B cell (primary cell): ENCODE measurements around the gene PNLIPRP2. TPM values are rescaled to one million over a fixed set of nuclear protein-coding genes. Genes with fewer than 3 reads are reported as not detected.

Experiments
- ATAC-seq: fragments of 200-7000 bp; cut with Tn5 transposase; one replicate; pipeline ENCODE4 v1.10.0; 2021; ENCODE audit warnings: low read depth, mild to moderate bottlenecking, moderate number of reproducible peaks, moderate library complexity
- CTCF ChIA-PET: fragments of 350-600 bp; sonication (Branson Sonifier 250); formaldehyde crosslinking; loops from one replicate; lab custom pipeline; 2021; ENCODE audit warnings: antibody characterized with exemption, inconsistent platforms; lab: Charles Lee
- POLR2A ChIA-PET: fragments of 350-600 bp; sonication (Branson Sonifier 250); formaldehyde crosslinking; loops from one replicate; lab custom pipeline; 2021; ENCODE audit warnings: antibody characterized with exemption; lab: Charles Lee
- DNase-seq: peaks from one replicate; pipeline ENCODE4 v3.0.0; 2013
- H2AFZ ChIP-seq: 2 replicates; pipeline ENCODE4 v1.6.1; 2012; ENCODE audit warnings: mild to moderate bottlenecking, low read depth, low read length; ENCODE audit not compliant: insufficient read depth, poor library complexity, severe bottlenecking
- H3K27ac ChIP-seq, 2 donors: 1 replicate in 1 of 2; 2 replicates in 1 of 2; pipeline ENCODE4 v1.5.1; 2012 to 2013; ENCODE audit warnings: low read length in 2 of 2, mild to moderate bottlenecking in 2 of 2, moderate library complexity in 1 of 2
- H3K27me3 ChIP-seq, 4 experiments: fragments of 200-600 bp in 1 of 4; sonication (generic) in 1 of 4; replicated peaks in 1 of 4; 1 replicate in 2 of 4; 2 replicates in 2 of 4; pipeline versions ENCODE4 v1.6.1 to v1.7.0; 2013 to 2016; ENCODE audit warnings: low read length in 3 of 4, mild to moderate bottlenecking in 2 of 4, mixed read lengths in 1 of 4, moderate library complexity in 1 of 4; ENCODE audit not compliant: insufficient read depth in 4 of 4, control insufficient read depth in 3 of 4; ENCODE audit errors: control extremely low read depth in 1 of 4
- H3K36me3 ChIP-seq, 2 experiments: replicated peaks in 1 of 2; 1 replicate in 1 of 2; 2 replicates in 1 of 2; pipeline versions ENCODE4 v1.6.1 to v1.7.1; 2013; ENCODE audit warnings: low read length in 1 of 2; ENCODE audit not compliant: insufficient read depth in 2 of 2, control insufficient read depth in 1 of 2; ENCODE audit errors: control extremely low read depth in 1 of 2, extremely low read depth in 1 of 2
- H3K4me1 ChIP-seq, 2 donors: fragments of 200-600 bp in 1 of 2; sonication (generic) in 1 of 2; 1 replicate in 1 of 2; 2 replicates in 1 of 2; pipeline versions ENCODE4 v1.5.1 to v1.6.1; 2013 to 2017; ENCODE audit warnings: low read length in 2 of 2; ENCODE audit not compliant: control insufficient read depth in 2 of 2, insufficient read depth in 2 of 2
- H3K4me2 ChIP-seq: replicated peaks from 2 replicates; pipeline ENCODE3; 2012; ENCODE audit warnings: mild to moderate bottlenecking, low read depth, low read length; ENCODE audit not compliant: poor library complexity, severe bottlenecking
- H3K4me3 ChIP-seq, 5 experiments: fragments of 200-600 bp in 1 of 5; sonication (generic) in 1 of 5; 1 replicate in 3 of 5; 2 replicates in 2 of 5; pipeline versions ENCODE4 v1.5.1 to v1.7.0; 2011 to 2016; ENCODE audit warnings: low read length in 4 of 5, mild to moderate bottlenecking in 4 of 5, low read depth in 2 of 5, control low read depth in 1 of 5, moderate library complexity in 1 of 5; ENCODE audit not compliant: insufficient read depth in 1 of 5; ENCODE audit errors: control extremely low read depth in 1 of 5, extremely low read depth in 1 of 5
- H3K79me2 ChIP-seq: fragments of 200-600 bp; sonication (generic); one replicate; pipeline ENCODE4 v1.6.0; 2016; ENCODE audit warnings: low read length; ENCODE audit not compliant: control insufficient read depth, insufficient read depth
- H3K9ac ChIP-seq: fragments of 200-600 bp; sonication (generic); 2 replicates; pipeline ENCODE4 v1.6.1; 2017; ENCODE audit warnings: mild to moderate bottlenecking, low read length, moderate library complexity
- H3K9me3 ChIP-seq, 3 donors: one replicate each; pipeline versions ENCODE4 v1.6.1 to v1.7.1; 2013; ENCODE audit warnings: low read length in 2 of 3; ENCODE audit not compliant: control insufficient read depth in 2 of 3, insufficient read depth in 1 of 3; ENCODE audit errors: control extremely low read depth in 1 of 3
- H4K20me1 ChIP-seq: 2 replicates; pipeline ENCODE4 v1.6.0; 2012; ENCODE audit warnings: mild to moderate bottlenecking, low read length; ENCODE audit not compliant: insufficient read depth, control insufficient read depth, poor library complexity, severe bottlenecking
- H3K27ac Mint-ChIP-seq: one replicate; pipeline ENCODE4 v1.8.0; 2021; ENCODE audit warnings: mixed read lengths
- H3K27me3 Mint-ChIP-seq: one replicate; pipeline ENCODE4 v1.8.0; 2021; ENCODE audit warnings: mixed read lengths
- H3K4me1 Mint-ChIP-seq: one replicate; pipeline ENCODE4 v1.8.0; 2021; ENCODE audit warnings: mixed read lengths
- H3K4me3 Mint-ChIP-seq: one replicate; pipeline ENCODE4 v1.8.0; 2021; ENCODE audit warnings: mixed read lengths
- H3K9me3 Mint-ChIP-seq: one replicate; pipeline ENCODE4 v1.8.0; 2022; ENCODE audit warnings: mixed read lengths; ENCODE audit not compliant: insufficient read depth
- CTCF ChIP-seq: fragments of 200-600 bp; IDR thresholded peaks from one replicate; pipeline ENCODE4 v1.8.0; 2022; ENCODE audit warnings: antibody characterized with exemption, mild to moderate bottlenecking
- EZH2 ChIP-seq: IDR thresholded peaks from 2 replicates; pipeline ENCODE4 v1.6.1; 2012; ENCODE audit warnings: borderline replicate concordance, low read depth, mild to moderate bottlenecking, moderate library complexity, low read length; ENCODE audit not compliant: insufficient read depth, poor library complexity, severe bottlenecking
- WGBS: methylation state at CpG from one replicate; pipeline ENCODE4 v1.1.5; 2013; ENCODE audit warnings: missing lambda C conversion rate; ENCODE audit not compliant: insufficient coverage; 5-methylcytosine and 5-hydroxymethylcytosine counted together
- intact Hi-C: fragments of 100-400 bp; cut with micrococcal nuclease; formaldehyde crosslinking; loops from one replicate; pipeline ENCODE4 v1.10.0; 2022
- polyA minus RNA-seq: library from RNA; depleted of rRNA, polyadenylated mRNA; stranded (reverse); fragments of >200 nt; gene quantifications from 2 replicates; pipeline ENCODE4 v1.2.3, GENCODE V29; 2012
- polyA plus RNA-seq: library from polyadenylated mRNA; depleted of rRNA; stranded (reverse); fragments of >200 nt; gene quantifications from 2 replicates; pipeline ENCODE4 v1.2.3, GENCODE V29; 2012
- total RNA-seq, 2 donors: library from RNA; stranded (reverse); fragments of 120-200 nt in 1 of 2; gene quantifications; 1 replicate in 1 of 2; 2 replicates in 1 of 2; pipeline versions ENCODE4 v1.2.3 to v1.2.4, GENCODE V29; 2013 to 2022

PNLIPRP2 gene
- total RNA-seq (not detected in 2 replicates), polyA plus RNA-seq (not detected in 2 replicates), polyA minus RNA-seq (not detected in 2 replicates)
- total RNA-seq (2013), result not detected

GRCh38 chr10:116620423-116621400, at the start of gene PNLIPRP2:
TSS of gene PNLIPRP2 (plus strand) at chr10:116620953.
- Mint-ChIP-seq H3K4me3 (no peak within 1 kb of the TSS), H3K27me3 (peaks cover 1% of the 10 kb centered on the region), H3K9me3 (no peaks in the 10 kb centered on the region), H3K27ac (no peak within 1 kb of the TSS), H3K4me1 (no peaks in the 10 kb centered on the region)
- H3K27ac ChIP-seq, result no peak within 1 kb of the TSS
- H4K20me1 ChIP-seq, result no peaks in the 10 kb centered on the region
- H3K4me2 ChIP-seq, result no peak within 1 kb of the TSS
- ATAC-seq (no peak), DNase-seq (no peak)
- no peaks in the 10 kb centered on the region for H3K36me3 ChIP-seq
- H3K9me3 ChIP-seq, result peaks cover 0 to 4% (median 0%) of the 10 kb centered on the region in 3 donors
- H3K4me1 ChIP-seq, result no peaks in the 10 kb centered on the region
- CTCF ChIA-PET, result no interaction called here
- H3K27me3 ChIP-seq, result peaks cover 0 to 1% (median 0%) of the 10 kb centered on the region in 4 experiments
- POLR2A ChIA-PET, result no interaction called here
- H2AFZ ChIP-seq, result no peak within 1 kb of the TSS
- TF ChIP-seq CTCF (no peak), EZH2 (no peak)
- no peaks in the 10 kb centered on the region for H3K79me2 ChIP-seq
- H3K9ac ChIP-seq, result no peak within 1 kb of the TSS
- intact Hi-C loops, result no loop called here
- 89% methylated on average over 12 of the region's 20 CpGs for WGBS
- H3K4me3 ChIP-seq, result no peak within 1 kb of the TSS

- ATAC-seq (no peak), DNase-seq (no peak)
- peaks cover 0 to 1% (median 0%) of the 10 kb centered on the region in 3 donors for H3K9me3 ChIP-seq
- WGBS, result no CpG with 5 or more reads among the region's 3 CpGs
- no peaks in the 10 kb centered on the region for H3K27me3 ChIP-seq
- no peak overlapping the region for H3K27ac ChIP-seq
- Mint-ChIP-seq H3K4me1 (no peaks in the 10 kb centered on the region), H3K4me3 (no peak overlapping the region), H3K27me3 (no peaks in the 10 kb centered on the region), H3K27ac (no peak overlapping the region), H3K9me3 (peaks cover 4% of the 10 kb centered on the region)
- H4K20me1 ChIP-seq, result no peaks in the 10 kb centered on the region
- no peak overlapping the region for H3K4me2 ChIP-seq
- H2AFZ ChIP-seq, result no peak overlapping the region
- no peaks in the 10 kb centered on the region for H3K4me1 ChIP-seq
- CTCF ChIA-PET, result no interaction called here
- POLR2A ChIA-PET, result no interaction called here
- H3K4me3 ChIP-seq, result no peak overlapping the region
- no peak overlapping the region for H3K9ac ChIP-seq
- TF ChIP-seq CTCF (no peak), EZH2 (no peak)
- no peaks in the 10 kb centered on the region for H3K79me2 ChIP-seq
- intact Hi-C loops, result no loop called here
- H3K36me3 ChIP-seq, result no peaks in the 10 kb centered on the region
Observed at GRCh38 chr10:116574797-116575196, 46.0 kb upstream of the PNLIPRP2 start.
